ENCODE measurements around the gene DDX52.

The DDX52 gene

GRCh38 chr17:37585066-37585465 lies 58.2 kb downstream of the DDX52 start:
- no peak for DNase-seq (ENCODE audit: low read depth in 4 of 4, low spot score in 1 of 4)

GRCh38 chr17:37576281-37576680 lies 67.0 kb downstream of the DDX52 start:
- DNase-seq (ENCODE audit: low read depth in 4 of 4, low spot score in 1 of 4): no peak

GRCh38 chr17:37574427-37574826 lies 68.8 kb downstream of the DDX52 start:
- DNase-seq (ENCODE audit: low read depth in 4 of 4, low spot score in 1 of 4): no peak

GRCh38 chr17:37571674-37572073 lies 71.6 kb downstream of the DDX52 start:
- DNase-seq (ENCODE audit: low read depth in 4 of 4, low spot score in 1 of 4): no peak

GRCh38 chr17:37570527-37571093 lies 72.6 kb downstream of the DDX52 start:
- DNase-seq (ENCODE audit: low read depth in 4 of 4, low spot score in 1 of 4): no peak

- no peak for DNase-seq (ENCODE audit: low read depth in 4 of 4, low spot score in 1 of 4)
Measured at GRCh38 chr17:37568350-37569053, 74.7 kb downstream of the DDX52 start.

- no peak for DNase-seq (ENCODE audit: low read depth in 4 of 4, low spot score in 1 of 4)
Measured at GRCh38 chr17:37567538-37567937, 75.7 kb downstream of the DDX52 start.

- DNase-seq (ENCODE audit: low read depth in 4 of 4, low spot score in 1 of 4): no peak
Measured at GRCh38 chr17:37567137-37567536, 76.1 kb downstream of the DDX52 start.

GRCh38 chr17:37564252-37564651 lies 79.0 kb downstream of the DDX52 start:
- DNase-seq (ENCODE audit: low read depth in 4 of 4, low spot score in 1 of 4): no peak

GRCh38 chr17:37562016-37562745 lies 81.1 kb downstream of the DDX52 start:
- DNase-seq (ENCODE audit: low read depth in 4 of 4, low spot score in 1 of 4): no peak
